Fibroblast of lung (primary cell): ENCODE data around the gene RNF148.

Experiments used
- EZH2 ChIP-seq: IDR thresholded peaks from 2 replicates; pipeline ENCODE4 v1.5.1; 2012; ENCODE audit warnings: low read length, control low read depth, mild to moderate bottlenecking; ENCODE audit errors: missing control alignments
- TF ChIP-seq, protein P1 (sequence below), 2 donors: IDR thresholded peaks in 1 of 2; conservative IDR thresholded peaks in 1 of 2; 1 replicate in 1 of 2; 2 replicates in 1 of 2; pipeline ENCODE4 v1.5.1; 2011 to 2012; ENCODE audit warnings: low read length in 2 of 2, control low read depth in 1 of 2, inconsistent platforms in 1 of 2, low read depth in 1 of 2, mild to moderate bottlenecking in 1 of 2

DNA sequence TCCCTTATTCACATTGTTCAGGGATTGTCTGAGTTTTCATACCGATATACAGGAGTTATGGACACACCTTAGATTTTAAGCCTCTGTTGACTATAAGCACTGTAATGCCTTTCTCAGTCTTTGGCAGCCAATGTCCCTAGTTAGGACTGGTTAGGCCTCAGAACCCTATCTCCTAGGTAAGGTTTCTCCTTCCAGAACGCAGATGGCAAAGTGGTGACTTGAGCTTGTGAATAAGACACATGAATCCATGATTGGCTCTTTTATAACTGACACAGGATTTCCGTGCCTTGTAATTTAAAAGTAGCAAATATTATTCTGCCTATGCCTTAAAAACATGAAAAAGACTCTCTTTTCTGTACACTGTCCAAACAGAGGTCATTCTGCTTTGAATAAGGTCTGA lies 12.5 kb upstream of the RNF148 start:
- no peak for TF ChIP-seq EZH2
- TF ChIP-seq, protein P1, sequence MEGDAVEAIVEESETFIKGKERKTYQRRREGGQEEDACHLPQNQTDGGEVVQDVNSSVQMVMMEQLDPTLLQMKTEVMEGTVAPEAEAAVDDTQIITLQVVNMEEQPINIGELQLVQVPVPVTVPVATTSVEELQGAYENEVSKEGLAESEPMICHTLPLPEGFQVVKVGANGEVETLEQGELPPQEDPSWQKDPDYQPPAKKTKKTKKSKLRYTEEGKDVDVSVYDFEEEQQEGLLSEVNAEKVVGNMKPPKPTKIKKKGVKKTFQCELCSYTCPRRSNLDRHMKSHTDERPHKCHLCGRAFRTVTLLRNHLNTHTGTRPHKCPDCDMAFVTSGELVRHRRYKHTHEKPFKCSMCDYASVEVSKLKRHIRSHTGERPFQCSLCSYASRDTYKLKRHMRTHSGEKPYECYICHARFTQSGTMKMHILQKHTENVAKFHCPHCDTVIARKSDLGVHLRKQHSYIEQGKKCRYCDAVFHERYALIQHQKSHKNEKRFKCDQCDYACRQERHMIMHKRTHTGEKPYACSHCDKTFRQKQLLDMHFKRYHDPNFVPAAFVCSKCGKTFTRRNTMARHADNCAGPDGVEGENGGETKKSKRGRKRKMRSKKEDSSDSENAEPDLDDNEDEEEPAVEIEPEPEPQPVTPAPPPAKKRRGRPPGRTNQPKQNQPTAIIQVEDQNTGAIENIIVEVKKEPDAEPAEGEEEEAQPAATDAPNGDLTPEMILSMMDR (conservative IDR thresholded peaks at IDR 0.05 in 1 of 2, IDR thresholded peaks at IDR 0.05 in 1 of 2; ENCODE audit: low read depth in 1 of 2, low read length in 2 of 2) = no peak
